Esophagus (tissue), 2 donors: Measurements from ENCODE around the gene TMOD1. TPM values are rescaled to one million over a fixed set of nuclear protein-coding genes. Genes with fewer than 3 reads are reported as not detected.
"Not testable (repeated sequence)": the region's sequence is repeated elsewhere in the genome, so short reads cannot be mapped to it uniquely, and the experiment has no call there.

ENCODE experiments used
- H3K27ac ChIP-seq, 2 donors: one replicate each; pipeline ENCODE4 v1.5.1; 2013; ENCODE audit warnings: low read depth in 2 of 2, mild to moderate bottlenecking in 2 of 2, inconsistent platforms in 1 of 2, low read length in 1 of 2, moderate library complexity in 1 of 2
- H3K27me3 ChIP-seq, 2 donors: one replicate each; pipeline ENCODE4 v1.6.1; 2013; ENCODE audit warnings: low read length in 2 of 2, control low read depth in 1 of 2, mild to moderate bottlenecking in 1 of 2; ENCODE audit not compliant: insufficient read depth in 2 of 2, control insufficient read depth in 1 of 2
- H3K36me3 ChIP-seq, 2 donors: one replicate each; pipeline ENCODE4 v1.6.1; 2013; ENCODE audit warnings: low read length in 1 of 2; ENCODE audit not compliant: control insufficient read depth in 2 of 2, insufficient read depth in 2 of 2
- H3K4me1 ChIP-seq, 2 donors: one replicate each; pipeline ENCODE4 v1.6.1; 2013; ENCODE audit warnings: low read length in 1 of 2; ENCODE audit not compliant: control insufficient read depth in 2 of 2, insufficient read depth in 2 of 2
- H3K4me3 ChIP-seq, 2 donors: one replicate each; pipeline ENCODE4 v1.5.1; 2013; ENCODE audit warnings: low read length in 2 of 2, mild to moderate bottlenecking in 2 of 2, low read depth in 1 of 2, moderate library complexity in 1 of 2
- H3K9me3 ChIP-seq, 2 donors: one replicate each; pipeline ENCODE4 v1.6.1; 2013; ENCODE audit warnings: mild to moderate bottlenecking in 2 of 2, low read depth in 1 of 2, low read length in 1 of 2, moderate library complexity in 1 of 2; ENCODE audit not compliant: control insufficient read depth in 2 of 2, insufficient read depth in 1 of 2
- WGBS, 2 donors: extraction: QIAGEN DNeasy Blood & Tissue Kit; methylation state at CpG; one replicate each; pipeline ENCODE4 v1.1.7; 2013; 5-methylcytosine and 5-hydroxymethylcytosine counted together
- polyA plus RNA-seq, 2 donors: library from polyadenylated mRNA; stranded (reverse); fragments of 200-250 nt; gene quantifications; one replicate each; pipeline ENCODE4 v1.2.3, GENCODE V29; 2013
- donor health status: healthy with polysubstance abuse.
- donor health status: Bipolar disorder and iron deficiency.

The TMOD1 gene
- polyA plus RNA-seq, 2 donors = 3.2 to 7.1 TPM

DNA sequence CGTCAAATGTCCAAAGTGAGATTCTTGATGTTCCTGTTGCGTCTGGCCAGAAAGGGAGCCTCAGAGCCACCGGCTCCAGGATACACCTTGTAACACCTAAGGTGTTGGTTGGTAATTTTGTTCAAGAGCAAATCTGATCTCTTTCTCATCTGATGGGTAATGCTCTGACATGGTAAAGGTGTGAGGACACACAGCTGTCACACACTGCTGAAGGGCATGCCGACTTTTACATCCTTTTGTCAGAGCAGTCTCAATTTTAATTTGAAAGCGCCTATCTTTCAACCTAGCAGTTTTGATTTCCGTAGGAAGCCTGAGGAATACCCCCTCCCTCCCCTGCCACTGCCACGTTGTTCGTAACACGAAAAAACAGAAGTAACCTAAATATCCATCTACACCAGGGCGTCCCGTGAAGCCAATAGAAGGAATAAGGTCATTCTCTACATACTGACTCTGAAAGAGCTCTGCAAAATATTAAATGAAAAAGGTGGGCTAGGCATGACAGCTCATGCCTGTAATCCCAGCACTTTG, 74.3 kb downstream of the TMOD1 start:
- Histone ChIP-seq H3K4me3 (no peak overlapping the region), H3K27me3 (no peaks in the 10 kb centered on the region), H3K4me1 (peaks cover 2% of the 10 kb centered on the region in 2 donors), H3K9me3 (no peaks in the 10 kb centered on the region), H3K27ac (no peak overlapping the region), H3K36me3 (no peaks in the 10 kb centered on the region)
- WGBS, 2 donors = 82 to 83% methylated on average over 11 of the region's 11 CpGs

GRCh38 chr9:97577051-97577450, 75.6 kb downstream of the TMOD1 start:
- Histone ChIP-seq H3K27me3 (no peaks in the 10 kb centered on the region), H3K4me3 (no peak overlapping the region), H3K27ac (no peak overlapping the region), H3K4me1 (peaks cover 0 to 2% of the 10 kb centered on the region in 2 donors), H3K9me3 (no peaks in the 10 kb centered on the region), H3K36me3 (no peaks in the 10 kb centered on the region)
- WGBS, 2 donors = 70 to 84% methylated on average over 5 of the region's 5 CpGs

DNA sequence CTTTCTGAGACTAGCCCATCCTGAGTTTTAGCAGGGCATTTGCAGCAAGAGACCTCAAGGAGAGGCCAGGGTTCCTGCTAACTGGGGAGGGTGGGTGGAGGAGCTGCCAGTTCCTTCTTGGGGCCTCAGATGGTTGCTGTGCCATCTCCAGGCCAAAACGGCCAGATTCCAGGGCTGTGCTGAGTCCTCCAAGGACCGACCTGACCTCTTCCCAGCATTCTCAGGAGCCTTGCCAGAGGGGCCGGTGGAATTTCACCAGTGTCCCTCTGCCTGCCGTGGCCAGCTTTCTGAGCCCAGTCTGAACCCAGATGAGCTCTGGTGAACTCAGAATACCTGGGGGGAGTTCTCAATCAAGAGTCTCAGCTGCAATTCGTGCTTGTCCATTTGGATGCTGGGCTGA, 77.4 kb downstream of the TMOD1 start:
- Histone ChIP-seq H3K9me3 (no peaks in the 10 kb centered on the region), H3K4me3 (no peak overlapping the region), H3K27ac (no peak overlapping the region), H3K27me3 (no peaks in the 10 kb centered on the region), H3K4me1 (peaks cover 0 to 2% of the 10 kb centered on the region in 2 donors), H3K36me3 (no peaks in the 10 kb centered on the region)
- 78 to 81% methylated on average over 5 of the region's 5 CpGs for WGBS, 2 donors

GRCh38 chr9:97579914-97580313, 78.4 kb downstream of the TMOD1 start:
- no peak overlapping the region for H3K4me3 ChIP-seq
- 50% methylated on average over 2 of the region's 2 CpGs for WGBS, 2 donors
- H3K27ac ChIP-seq = no peak overlapping the region
- H3K27me3 ChIP-seq = no peaks in the 10 kb centered on the region
- no peaks in the 10 kb centered on the region for H3K36me3 ChIP-seq
- H3K9me3 ChIP-seq = no peaks in the 10 kb centered on the region
- peaks cover 0 to 2% of the 10 kb centered on the region in 2 donors for H3K4me1 ChIP-seq

- 78% methylated on average over 1 of the region's 3 CpGs; no CpG with 5 or more reads in 1 of the 2 donors for WGBS, 2 donors
Observed at GRCh38 chr9:97581590-97581989, 80.1 kb downstream of the TMOD1 start.

DNA sequence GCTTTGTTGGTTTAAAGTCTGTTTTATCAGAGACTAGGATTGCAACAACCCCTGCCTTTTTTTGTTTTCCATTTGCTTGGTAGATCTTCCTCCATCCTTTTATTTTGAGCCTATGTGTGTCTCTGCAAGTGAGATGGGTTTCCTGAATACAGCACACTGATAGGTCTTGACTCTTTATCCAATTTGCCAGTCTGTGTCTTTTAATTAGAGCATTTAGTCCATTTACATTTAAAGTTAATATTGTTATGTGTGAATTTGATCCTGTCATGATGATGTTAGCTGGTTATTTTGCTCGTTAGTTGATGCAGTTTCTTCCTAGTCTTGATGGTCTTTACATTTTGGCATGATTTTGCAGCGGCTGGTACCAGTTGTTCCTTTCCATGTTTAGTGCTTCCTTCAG, 83.3 kb downstream of the TMOD1 start:
- no CpG with 5 or more reads among the region's 2 CpGs for WGBS, 2 donors

More at GRCh38 chr9:97581590-97581989, 80.1 kb downstream of the TMOD1 start:
- not testable (repeated sequence) for H3K4me3 ChIP-seq, H3K36me3 ChIP-seq, H3K9me3 ChIP-seq, H3K4me1 ChIP-seq, H3K27me3 ChIP-seq, H3K27ac ChIP-seq

GRCh38 chr9:97586909-97587308, 85.4 kb downstream of the TMOD1 start:
- WGBS, 2 donors = 95 to 96% methylated on average over 7 of the region's 7 CpGs
- H3K9me3 ChIP-seq, H3K4me3 ChIP-seq, H3K27me3 ChIP-seq, H3K27ac ChIP-seq, H3K4me1 ChIP-seq, H3K36me3 ChIP-seq: not testable (repeated sequence)

More for the DNA sequence above, 83.3 kb downstream of the TMOD1 start:
- H3K9me3 ChIP-seq, H3K27me3 ChIP-seq, H3K27ac ChIP-seq, H3K4me1 ChIP-seq, H3K36me3 ChIP-seq, H3K4me3 ChIP-seq: not testable (repeated sequence)

DNA sequence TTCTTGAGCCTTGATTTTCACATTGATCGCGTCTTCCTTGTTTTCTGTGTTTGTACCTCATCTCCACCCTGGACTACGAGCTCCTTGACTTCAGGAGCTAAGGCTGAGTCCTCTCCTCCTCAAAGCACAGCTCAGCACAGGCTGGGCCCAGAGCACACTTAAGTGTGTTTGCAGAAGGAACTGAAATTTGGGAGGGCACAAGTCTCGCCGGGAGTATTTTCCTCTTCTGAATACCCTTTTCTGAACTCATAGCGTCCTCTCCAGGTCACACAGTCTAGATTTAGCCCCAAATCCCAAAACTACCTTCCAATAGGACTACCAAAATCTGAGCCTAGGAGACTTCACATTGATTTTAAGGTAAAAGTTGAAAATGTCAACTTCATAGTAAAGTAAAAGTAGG, 90.1 kb downstream of the TMOD1 start:
- Histone ChIP-seq H3K4me3 (no peak overlapping the region), H3K27ac (no peak overlapping the region), H3K4me1 (peaks cover 0 to 3% of the 10 kb centered on the region in 2 donors), H3K36me3 (no peaks in the 10 kb centered on the region), H3K27me3 (no peaks in the 10 kb centered on the region), H3K9me3 (no peaks in the 10 kb centered on the region)
- WGBS, 2 donors = 85 to 88% methylated on average over 6 of the region's 6 CpGs

DNA sequence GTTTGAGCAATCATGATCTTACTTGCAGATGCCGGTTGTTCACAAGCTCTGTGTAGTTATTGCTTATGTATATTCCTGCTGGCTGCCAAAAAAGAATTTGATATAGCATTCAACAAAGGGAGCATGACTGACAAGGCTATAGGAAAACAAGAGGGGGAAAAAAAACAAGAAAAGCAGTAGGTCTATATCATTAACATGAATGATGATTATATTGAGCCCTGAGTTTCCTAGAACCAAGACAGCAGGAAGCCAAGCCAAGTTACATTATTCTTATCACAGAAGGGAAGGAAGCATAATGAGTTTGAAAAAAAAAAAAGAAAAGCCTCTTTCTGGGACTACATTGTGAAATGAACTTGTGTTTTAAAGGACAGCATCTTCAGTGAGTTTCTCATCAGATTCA, 90.7 kb downstream of the TMOD1 start:
- Histone ChIP-seq H3K9me3 (no peaks in the 10 kb centered on the region), H3K36me3 (no peaks in the 10 kb centered on the region), H3K4me1 (peaks cover 0 to 3% of the 10 kb centered on the region in 2 donors), H3K27ac (no peak overlapping the region), H3K27me3 (no peaks in the 10 kb centered on the region), H3K4me3 (no peak overlapping the region)
- WGBS, 2 donors = 85 to 86% methylated on average over 1 of the region's 1 CpG

DNA sequence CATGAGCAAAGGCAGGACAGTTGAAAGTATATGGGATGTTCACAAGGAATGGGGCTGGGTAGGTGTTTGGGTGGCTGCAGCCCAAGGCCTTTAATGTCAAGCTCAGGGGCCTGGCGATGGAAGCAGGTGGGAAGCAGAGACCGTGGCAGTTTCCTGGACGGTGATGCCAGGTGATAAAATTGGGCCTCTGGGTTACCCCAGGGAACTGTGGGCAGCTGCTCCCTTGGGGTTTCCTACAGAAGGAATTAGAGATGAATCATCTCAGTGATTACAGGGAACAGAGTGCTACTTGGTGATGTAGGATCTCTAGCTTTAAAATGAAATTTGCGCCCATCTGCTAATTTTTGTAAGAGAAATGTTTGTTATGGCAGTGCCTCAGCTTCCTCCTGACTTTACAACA, 92.5 kb downstream of the TMOD1 start:
- no peak overlapping the region for H3K27ac ChIP-seq
- no peak overlapping the region for H3K4me3 ChIP-seq
- H3K36me3 ChIP-seq = no peaks in the 10 kb centered on the region
- WGBS, 2 donors = 78 to 88% methylated on average over 4 of the region's 4 CpGs
- no peaks in the 10 kb centered on the region for H3K27me3 ChIP-seq
- no peaks in the 10 kb centered on the region for H3K9me3 ChIP-seq
- H3K4me1 ChIP-seq = peaks cover 0 to 3% of the 10 kb centered on the region in 2 donors
